Measurements from ENCODE around the gene PRSS21. TPM values are rescaled to one million over a fixed set of nuclear protein-coding genes. Genes with fewer than 3 reads are reported as not detected.

PRSS21 gene
- total and polyA plus RNA-seq, 4 experiments from 2014 or later = 0.96 to 11.5 (median 4.4) TPM

DNA sequence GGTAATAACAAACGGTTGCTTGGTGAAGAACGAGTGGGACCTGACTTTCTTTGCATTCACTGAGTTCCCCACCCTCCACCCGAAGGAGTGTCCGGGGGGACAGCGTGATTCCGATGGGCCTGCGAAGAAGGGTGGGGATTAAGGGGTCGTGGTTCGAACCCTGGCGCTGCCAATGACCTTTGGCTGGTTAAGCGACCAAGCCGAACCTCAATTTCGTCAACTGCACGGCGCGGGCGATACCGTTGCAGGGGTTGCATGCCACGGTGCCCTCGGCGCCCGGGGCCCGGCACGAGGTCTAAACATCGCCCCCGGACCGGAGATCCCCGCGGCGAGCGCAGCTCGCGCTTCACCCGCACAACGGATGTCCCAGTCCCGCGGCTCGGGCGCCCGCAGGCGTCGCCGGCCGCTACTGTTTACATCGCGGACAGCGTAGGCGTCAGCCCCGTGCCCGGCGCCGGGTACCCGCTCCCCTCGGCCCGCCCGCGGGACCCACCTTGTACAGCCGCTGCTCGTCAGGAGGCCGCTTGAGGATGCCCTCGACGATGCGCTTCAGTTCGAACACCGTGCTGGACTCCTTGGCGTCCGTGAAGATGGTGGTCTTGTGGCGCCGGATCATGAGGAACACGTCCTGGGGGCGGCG, 40.4 kb upstream of the PRSS21 start:
- Histone ChIP-seq H3K4me3 (ENCODE audit: low read length in 2 of 2) (peak overlapping the region; percentile 34 to 73), H3K27ac (ENCODE audit: low read depth, low read length) (peak overlapping the region; percentile 60), H3K36me3 (ENCODE audit: insufficient read depth, low read length) (peaks cover 14% of the 10 kb centered on the region), H3K9me3 (ENCODE audit: control insufficient read depth in 1 of 2, low read length in 2 of 2) (no peaks in the 10 kb centered on the region), H3K27me3 (ENCODE audit: insufficient read depth, low read length) (no peaks in the 10 kb centered on the region), H3K4me1 (ENCODE audit: insufficient read depth, low read length) (peaks cover 38% of the 10 kb centered on the region)
- intact Hi-C loops (cut with micrococcal nuclease) = loop anchor here (1.0 to 10.0 kb wide), 3 partner anchors 24 to 242 kb away; partner anchors contain the start of genes CEMP1, PDPK1 and SRRM2
- H3K27me3 Mint-ChIP-seq = no peaks in the 10 kb centered on the region
- no peak for DNase-seq
- H3K36me3 Mint-ChIP-seq = peaks cover 14 to 47% of the 10 kb centered on the region in 2 donors
- POLR2A ChIA-PET (ENCODE audit: partially characterized antibody) = interaction anchor here (0.7 to 8.8 kb wide), 15 partner anchors 9 to 257 kb away, joined by 3 to 142 read pairs (median 7); partner anchors contain the start of genes AMDHD2, FLYWCH1, FLYWCH2 and KCTD5
- H3K4me3 Mint-ChIP-seq = peak overlapping the region; percentile 88 to 96 (median 93)
- H3K4me1 Mint-ChIP-seq = peaks cover 18 to 47% (median 38%) of the 10 kb centered on the region in 4 donors
- H3K9me3 Mint-ChIP-seq = no peaks in the 10 kb centered on the region
- CTCF ChIA-PET (ENCODE audit: partially characterized antibody) = interaction anchor here (1.1 kb wide), 1 partner anchor 23 kb away, joined by 3 read pairs; no protein-coding TSS in a partner anchor
- H3K27ac Mint-ChIP-seq = peak overlapping the region; percentile 54 to 99 (median 93)

- Mint-ChIP-seq H3K27me3 (no peaks in the 10 kb centered on the region), H3K4me3 (peak within 1 kb of the TSS; percentile 93 to 99 (median 94)), H3K36me3 (peaks cover 10 to 40% of the 10 kb centered on the region in 2 donors), H3K4me1 (peaks cover 18 to 44% (median 37%) of the 10 kb centered on the region in 4 donors), H3K9me3 (no peaks in the 10 kb centered on the region), H3K27ac (peak within 1 kb of the TSS; percentile 96 to 99 (median 98))
- peaks cover 8% of the 10 kb centered on the region for H3K36me3 ChIP-seq (ENCODE audit: insufficient read depth, low read length)
- POLR2A ChIA-PET (ENCODE audit: partially characterized antibody) = interaction anchor here (0.5 to 8.8 kb wide), 19 partner anchors 9 to 1005 kb away, joined by 3 to 142 read pairs (median 6); partner anchors contain the start of genes AMDHD2, EME2, FLYWCH1 and FLYWCH2
- peaks cover 38% of the 10 kb centered on the region for H3K4me1 ChIP-seq (ENCODE audit: insufficient read depth, low read length)
- H3K4me3 ChIP-seq (ENCODE audit: low read length in 2 of 2) = peak within 1 kb of the TSS; percentile 49 to 76
- H3K9me3 ChIP-seq (ENCODE audit: control insufficient read depth in 1 of 2, low read length in 2 of 2) = no peaks in the 10 kb centered on the region
- CTCF ChIA-PET (ENCODE audit: partially characterized antibody) = no interaction called here
- intact Hi-C loops (cut with micrococcal nuclease) = loop anchor here (1.0 to 10.0 kb wide), 3 partner anchors 25 to 243 kb away; partner anchors contain the start of genes CEMP1, PDPK1 and SRRM2
- no peaks in the 10 kb centered on the region for H3K27me3 ChIP-seq (ENCODE audit: insufficient read depth, low read length)
- peak within 1 kb of the TSS; percentile 99 for H3K27ac ChIP-seq (ENCODE audit: low read depth, low read length)
- peak; percentile 87 to 89 (median 89) for DNase-seq
Observed at GRCh38 chr16:2777231-2777902, 39.7 kb upstream of the PRSS21 start, which contains the start of gene ELOB. Gene ELOB, minus strand, starts transcription at chr16:2777280. Its CDS starts 41 bp downstream, at chr16:2777239.

- ChIA-PET CTCF (ENCODE audit: partially characterized antibody) (interaction anchor here (0.7 to 1.1 kb wide), 2 partner anchors 90 to 290 kb away, joined by 3 to 4 read pairs; no protein-coding TSS in a partner anchor), POLR2A (ENCODE audit: partially characterized antibody) (interaction anchor here (0.5 to 8.8 kb wide), 23 partner anchors 8 to 1006 kb away, joined by 3 to 142 read pairs (median 4); partner anchors contain the start of genes AMDHD2, EME2, FLYWCH1 and FLYWCH2)
- H3K9me3 Mint-ChIP-seq = no peaks in the 10 kb centered on the region
- H3K4me1 Mint-ChIP-seq = peaks cover 14 to 44% (median 31%) of the 10 kb centered on the region in 4 donors
- H3K9me3 ChIP-seq (ENCODE audit: control insufficient read depth in 1 of 2, low read length in 2 of 2) = no peaks in the 10 kb centered on the region
- H3K4me3 Mint-ChIP-seq = peak overlapping the region; percentile 90 to 99 (median 94)
- H3K4me1 ChIP-seq (ENCODE audit: insufficient read depth, low read length) = peaks cover 38% of the 10 kb centered on the region
- peak overlapping the region; percentile 96 to 99 (median 98) for H3K27ac Mint-ChIP-seq
- H3K4me3 ChIP-seq (ENCODE audit: low read length in 2 of 2) = peak overlapping the region; percentile 49 to 76
- peak; percentile 47 to 57 (median 55) for DNase-seq
- H3K27ac ChIP-seq (ENCODE audit: low read depth, low read length) = peak overlapping the region; percentile 99
- peaks cover 3 to 35% of the 10 kb centered on the region in 2 donors for H3K36me3 Mint-ChIP-seq
- no peaks in the 10 kb centered on the region for H3K27me3 Mint-ChIP-seq
- intact Hi-C loops (cut with micrococcal nuclease) = loop anchor here (1.0 to 10.0 kb wide), 3 partner anchors 26 to 243 kb away; partner anchors contain the start of genes CEMP1, PDPK1 and SRRM2
- no peaks in the 10 kb centered on the region for H3K27me3 ChIP-seq (ENCODE audit: insufficient read depth, low read length)
- peaks cover 8% of the 10 kb centered on the region for H3K36me3 ChIP-seq (ENCODE audit: insufficient read depth, low read length)
Observed at GRCh38 chr16:2777903-2778629, 39.0 kb upstream of the PRSS21 start.

DNA sequence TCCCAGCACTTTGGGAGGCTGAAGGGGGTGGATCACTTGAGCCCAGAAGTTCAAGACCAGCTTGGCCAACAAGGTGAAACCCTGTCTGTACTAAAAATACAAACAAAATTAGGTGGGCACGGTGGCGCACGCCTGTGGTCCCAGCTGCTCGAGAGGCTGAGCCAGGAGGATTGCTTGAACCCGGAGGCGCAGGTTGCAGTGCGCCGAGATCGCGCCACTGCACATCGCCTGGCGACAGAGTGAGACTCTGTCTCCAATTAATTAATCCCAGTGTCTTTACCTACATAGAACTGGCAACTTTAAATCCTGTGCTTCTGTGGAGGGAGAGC, 38.4 kb upstream of the PRSS21 start:
- DNase-seq = no peak
- H3K27ac ChIP-seq (ENCODE audit: low read depth, low read length) = peak overlapping the region; percentile 99
- POLR2A ChIA-PET (ENCODE audit: partially characterized antibody) = interaction anchor here (0.7 to 8.8 kb wide), 15 partner anchors 8 to 1006 kb away, joined by 3 to 142 read pairs (median 7); partner anchors contain the start of genes EME2, FLYWCH1, FLYWCH2 and KCTD5
- H3K9me3 Mint-ChIP-seq = no peaks in the 10 kb centered on the region
- H3K36me3 ChIP-seq (ENCODE audit: insufficient read depth, low read length) = peaks cover 8% of the 10 kb centered on the region
- peaks cover 14 to 44% (median 28%) of the 10 kb centered on the region in 4 donors for H3K4me1 Mint-ChIP-seq
- H3K36me3 Mint-ChIP-seq = peaks cover 0 to 30% of the 10 kb centered on the region in 2 donors
- peaks cover 38% of the 10 kb centered on the region for H3K4me1 ChIP-seq (ENCODE audit: insufficient read depth, low read length)
- CTCF ChIA-PET (ENCODE audit: partially characterized antibody) = interaction anchor here (0.7 to 1.1 kb wide), 2 partner anchors 90 to 291 kb away, joined by 3 to 4 read pairs; no protein-coding TSS in a partner anchor
- H3K4me3 ChIP-seq (ENCODE audit: low read length in 2 of 2) = peak overlapping the region; percentile 49 to 76
- H3K9me3 ChIP-seq (ENCODE audit: control insufficient read depth in 1 of 2, low read length in 2 of 2) = no peaks in the 10 kb centered on the region
- H3K27ac Mint-ChIP-seq = peak overlapping the region; percentile 96 to 99 (median 98)
- H3K27me3 ChIP-seq (ENCODE audit: insufficient read depth, low read length) = no peaks in the 10 kb centered on the region
- H3K4me3 Mint-ChIP-seq = peak overlapping the region; percentile 90 to 99 (median 94)
- H3K27me3 Mint-ChIP-seq = no peaks in the 10 kb centered on the region
- intact Hi-C loops (cut with micrococcal nuclease) = loop anchor here (5.0 to 10.0 kb wide), 2 partner anchors 89 to 244 kb away; partner anchors contain the start of genes CEMP1 and PDPK1

DNA sequence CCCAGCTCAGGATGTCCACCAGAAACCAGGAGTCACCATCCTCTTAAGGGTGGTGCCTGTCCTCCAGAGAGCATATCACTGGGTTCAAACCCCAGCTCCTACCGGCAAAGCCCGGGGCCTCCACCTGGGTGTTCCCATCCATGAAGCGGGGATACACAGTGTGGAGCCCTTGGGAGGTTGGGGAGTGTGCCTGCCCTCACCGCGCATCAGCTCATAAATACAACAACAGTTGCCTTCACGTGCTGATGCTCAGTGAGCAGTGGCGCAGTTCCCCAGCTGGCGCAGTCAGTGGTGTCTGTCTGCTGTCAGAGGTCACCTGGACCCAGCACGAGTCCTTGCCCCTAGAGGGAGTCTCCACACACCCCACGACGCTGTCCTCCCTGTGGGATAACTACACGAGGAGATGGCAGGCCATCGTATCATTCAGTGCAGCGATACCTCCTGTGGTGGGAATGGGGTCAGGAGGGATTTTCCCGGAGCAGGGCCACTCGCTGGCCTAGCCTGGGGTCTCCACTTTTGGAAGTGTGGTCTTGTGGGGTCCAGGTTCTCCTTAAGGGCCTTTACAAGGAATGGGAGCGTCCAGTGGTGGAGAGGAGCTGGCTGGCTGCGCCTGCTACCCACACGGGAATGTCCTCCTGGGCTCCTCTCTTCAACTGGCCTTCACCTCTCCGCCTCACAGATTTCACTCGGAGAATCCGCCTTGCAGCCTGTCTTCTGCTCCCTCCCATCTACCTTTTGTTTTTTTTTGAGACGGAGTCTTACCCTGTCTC, 37.7 kb upstream of the PRSS21 start:
- H3K4me1 ChIP-seq (ENCODE audit: insufficient read depth, low read length) = peaks cover 36% of the 10 kb centered on the region
- no peak overlapping the region for H3K27ac ChIP-seq (ENCODE audit: low read depth, low read length)
- Mint-ChIP-seq H3K9me3 (no peaks in the 10 kb centered on the region), H3K4me1 (peaks cover 14 to 43% (median 27%) of the 10 kb centered on the region in 4 donors), H3K27me3 (no peaks in the 10 kb centered on the region), H3K27ac (peak overlapping the region in 6 of 7 donors; percentile 19 to 99 (median 98)), H3K36me3 (peaks cover 0 to 23% of the 10 kb centered on the region in 2 donors), H3K4me3 (peak overlapping the region in 5 of 8 donors; percentile 41 to 99 (median 94))
- no peaks in the 10 kb centered on the region for H3K9me3 ChIP-seq (ENCODE audit: control insufficient read depth in 1 of 2, low read length in 2 of 2)
- POLR2A ChIA-PET (ENCODE audit: partially characterized antibody) = interaction anchor here (0.7 to 8.8 kb wide), 9 partner anchors 12 to 815 kb away, joined by 3 to 142 read pairs (median 7); partner anchors contain the start of genes FLYWCH1, FLYWCH2, KCTD5 and RPS2
- peaks cover 5% of the 10 kb centered on the region for H3K36me3 ChIP-seq (ENCODE audit: insufficient read depth, low read length)
- intact Hi-C loops (cut with micrococcal nuclease) = loop anchor here (5.0 to 10.0 kb wide), 2 partner anchors 88 to 245 kb away; partner anchors contain the start of genes CEMP1 and PDPK1
- no peak overlapping the region for H3K4me3 ChIP-seq (ENCODE audit: low read length in 2 of 2)
- CTCF ChIA-PET (ENCODE audit: partially characterized antibody) = interaction anchor here (1.1 kb wide), 1 partner anchor 89 kb away, joined by 4 read pairs; no protein-coding TSS in a partner anchor
- H3K27me3 ChIP-seq (ENCODE audit: insufficient read depth, low read length) = no peaks in the 10 kb centered on the region
- DNase-seq = peak in 1 of 5 donors; percentile 31
